Cerebellar nuclear complex (tissue), 1 donor: ENCODE results near the gene SSRP1.
"Not testable (repeated sequence)": the region's sequence is repeated elsewhere in the genome, so short reads cannot be mapped to it uniquely, and the experiment has no call there.

Experiments used
- DNase-seq, 2 experiments: peaks; one replicate each; lab custom pipeline; 2025; lab: John Stamatoyannopoulos, UW

Gene SSRP1

DNA sequence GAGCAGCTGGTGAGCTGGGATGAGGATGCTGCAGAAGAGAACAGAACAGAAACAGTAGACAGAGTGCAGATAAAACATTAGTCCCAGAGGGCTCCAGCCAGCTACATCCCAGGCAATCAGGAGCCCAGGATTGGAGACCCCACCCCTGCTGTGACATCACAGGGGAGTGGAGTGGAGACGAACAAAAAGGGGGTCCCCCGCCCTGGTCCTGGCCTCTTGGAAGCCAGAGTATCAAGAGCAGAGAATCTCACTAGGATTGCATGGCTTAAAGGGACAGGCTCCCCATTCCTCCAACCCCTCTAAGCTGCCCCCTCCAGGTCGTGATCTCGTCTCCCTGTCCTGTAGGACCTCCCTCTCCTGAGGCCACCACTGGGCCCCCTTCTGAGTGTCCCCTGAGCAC lies 2.5 kb upstream of the SSRP1 start, which contains the start of gene P2RX3:
P2RX3 (plus strand) TSS at position 211 of the 400 bp plus-strand sequence. CDS start 199 bp downstream, outside the sequence.
- no peak for DNase-seq

DNA sequence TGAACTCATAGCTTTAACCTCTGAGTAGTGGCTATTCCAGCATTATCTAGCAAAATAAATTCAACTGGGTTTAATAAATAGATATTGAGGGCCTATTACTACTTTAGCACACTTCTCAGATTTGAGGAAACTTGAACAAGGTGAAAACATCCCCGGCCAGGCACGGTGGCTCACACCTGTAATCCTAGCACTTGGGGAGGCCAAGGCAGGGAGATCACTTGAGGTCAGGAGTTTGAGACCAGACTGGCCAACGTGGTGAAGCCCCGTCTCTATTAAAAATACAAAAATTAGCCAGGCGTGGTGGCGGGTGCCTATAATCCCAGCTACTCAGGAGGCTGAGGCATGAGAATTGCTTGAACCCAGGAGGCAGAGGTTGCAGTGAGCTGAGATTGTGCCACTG lies 1.2 kb upstream of the SSRP1 start:
- not testable (repeated sequence) for DNase-seq

DNA sequence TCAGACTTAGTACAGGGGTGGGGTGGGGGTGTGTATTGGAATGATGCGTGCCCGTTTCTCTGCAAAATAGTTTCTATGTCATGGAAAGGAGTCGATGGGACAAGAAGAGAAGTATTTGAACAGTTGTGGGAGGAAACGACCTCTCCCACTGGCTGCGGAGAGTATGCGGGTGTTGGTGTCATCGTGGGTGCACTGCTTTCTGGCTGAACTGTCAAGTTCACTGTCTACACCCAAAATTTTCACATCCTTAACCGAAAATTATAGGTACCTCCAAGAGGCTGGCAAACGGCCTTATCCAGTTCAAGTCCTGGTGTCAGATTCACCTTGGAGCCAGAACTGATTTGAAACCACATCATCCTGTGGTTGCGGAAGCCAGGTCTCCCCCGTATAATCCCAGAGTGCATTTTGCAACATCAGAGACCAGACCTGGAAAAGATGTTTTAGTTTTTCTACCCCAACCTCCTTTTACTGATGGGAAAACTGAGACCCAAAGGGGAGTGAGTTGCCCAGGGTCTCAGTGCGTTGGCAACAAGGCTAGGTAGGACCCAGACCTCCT lies 497 bp upstream of the SSRP1 start:
- no peak for DNase-seq

DNA sequence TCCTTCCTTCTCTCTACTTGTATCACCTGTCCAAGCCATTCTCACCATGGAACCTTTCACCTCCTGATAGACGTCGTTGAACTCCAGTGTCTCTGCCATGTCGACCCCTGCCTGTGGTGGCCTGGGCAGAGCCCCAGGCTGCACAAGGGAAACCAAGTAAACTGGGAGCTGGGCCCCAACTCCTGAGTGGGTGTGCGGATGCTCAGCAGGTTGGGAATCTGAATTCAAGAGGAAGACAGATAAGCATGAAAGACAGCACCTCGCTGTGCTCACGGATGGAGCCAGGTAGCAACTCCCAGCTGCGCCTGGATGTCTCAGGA lies 709 bp downstream of the SSRP1 start:
- DNase-seq = no peak

DNA sequence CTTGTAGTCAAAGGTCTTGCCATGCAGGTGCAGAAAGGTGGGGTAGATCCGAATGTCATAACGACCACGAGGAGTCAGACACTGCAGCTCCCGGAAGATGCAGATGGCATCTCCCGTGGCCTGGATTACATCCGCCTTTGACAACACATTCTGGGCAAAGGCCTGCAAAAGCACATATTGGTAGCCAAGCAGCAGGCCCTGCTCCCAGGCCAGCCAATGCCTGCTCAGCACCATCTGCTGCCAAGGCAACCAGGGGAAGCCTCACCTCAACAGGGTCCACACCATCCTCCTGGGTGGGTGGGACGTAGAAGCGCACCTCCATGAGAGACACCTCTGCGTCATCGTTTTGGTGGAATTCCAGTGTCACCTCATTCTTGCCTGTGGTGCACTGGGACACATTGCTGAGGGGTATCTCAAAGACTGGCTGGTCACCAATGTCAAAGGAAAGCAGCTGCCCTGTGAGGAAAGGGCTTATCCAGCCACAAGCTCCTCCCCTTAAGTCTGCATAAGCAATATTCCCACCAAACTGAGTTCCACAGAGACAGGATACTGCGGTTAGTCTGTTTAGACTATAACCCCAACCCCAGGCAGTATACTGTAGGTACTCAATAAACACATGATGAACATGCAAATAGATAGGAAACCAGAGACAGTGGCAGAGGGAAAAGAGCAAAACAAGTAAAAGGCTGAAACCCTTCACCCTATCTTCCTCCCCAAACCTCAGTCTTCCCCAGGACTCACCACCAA lies 2.8 kb downstream of the SSRP1 start:
- no peak for DNase-seq

DNA sequence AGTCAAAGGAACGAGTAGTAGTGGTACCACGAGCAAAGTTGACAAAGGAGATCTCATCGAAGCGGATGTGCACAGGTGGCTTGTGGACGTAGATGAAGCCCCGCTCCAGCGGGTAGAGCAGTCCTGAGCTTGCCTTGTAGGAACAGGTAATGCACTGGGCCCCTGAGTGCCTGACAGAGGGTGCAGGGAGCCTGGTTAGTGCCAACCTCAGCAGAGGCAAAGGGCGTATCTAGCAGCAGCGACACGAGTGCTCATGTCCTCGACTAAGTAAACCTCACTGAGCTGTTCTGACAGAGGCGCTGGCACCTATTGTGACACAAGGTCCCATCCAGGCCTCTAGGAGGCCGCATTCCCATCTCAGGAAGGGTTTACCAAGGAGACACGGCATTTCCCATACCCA lies 4.0 kb downstream of the SSRP1 start:
- DNase-seq = no peak

DNA sequence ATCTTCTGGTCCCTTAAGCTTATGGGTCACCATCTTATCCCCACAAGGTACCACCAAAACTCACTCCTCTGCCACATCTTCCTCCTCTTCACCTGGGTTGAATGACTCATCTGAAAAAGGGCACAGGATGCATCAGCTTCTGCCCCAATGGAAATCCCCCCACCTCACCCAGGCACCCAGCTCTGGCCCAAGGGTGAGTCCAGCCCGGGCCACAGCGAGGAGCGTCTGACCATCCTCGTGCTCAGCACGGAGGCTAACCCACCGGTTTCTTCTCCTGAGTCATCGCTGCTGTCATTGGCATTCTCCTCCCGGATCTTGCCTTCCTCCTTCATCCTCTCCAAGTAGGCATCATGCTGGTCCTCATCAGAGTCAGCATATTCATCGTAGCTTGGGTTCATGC lies 5.7 kb downstream of the SSRP1 start:
- no peak for DNase-seq

DNA sequence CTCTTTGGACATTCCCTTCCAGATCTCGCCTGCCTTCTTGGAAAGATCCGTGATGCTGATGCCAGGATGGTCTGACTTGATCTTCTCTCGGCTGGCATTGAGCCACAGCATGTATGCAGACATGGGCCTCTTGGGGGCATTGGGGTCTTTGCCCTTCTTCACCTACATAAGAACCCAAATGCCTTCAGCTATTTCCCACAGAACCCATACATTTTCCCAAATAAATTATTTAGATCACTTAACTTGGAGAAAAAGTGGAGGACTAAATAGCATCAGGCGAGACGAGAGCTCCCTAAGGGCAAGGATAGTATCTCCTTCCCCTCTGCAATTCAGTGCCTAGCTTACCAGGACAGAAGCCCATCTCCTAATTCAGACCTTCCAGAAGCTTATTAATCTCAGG lies 8.0 kb downstream of the SSRP1 start:
- DNase-seq = no peak

DNA sequence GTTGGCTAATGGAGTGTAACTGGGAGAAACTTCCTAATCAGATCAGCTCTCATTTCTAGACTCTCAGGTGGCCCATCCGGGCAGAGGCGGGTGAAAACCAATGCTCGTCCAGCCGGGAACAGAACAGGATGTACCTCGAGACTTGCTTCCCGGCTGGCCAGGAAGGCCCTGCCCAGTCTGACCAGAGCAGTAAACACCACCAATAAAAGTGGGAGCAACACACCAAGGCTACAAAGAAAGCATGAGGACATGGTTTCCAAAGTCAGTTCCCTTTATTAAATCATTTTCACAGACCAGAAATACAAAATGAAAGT lies 10.0 kb downstream of the SSRP1 start:
- DNase-seq = no peak

DNA sequence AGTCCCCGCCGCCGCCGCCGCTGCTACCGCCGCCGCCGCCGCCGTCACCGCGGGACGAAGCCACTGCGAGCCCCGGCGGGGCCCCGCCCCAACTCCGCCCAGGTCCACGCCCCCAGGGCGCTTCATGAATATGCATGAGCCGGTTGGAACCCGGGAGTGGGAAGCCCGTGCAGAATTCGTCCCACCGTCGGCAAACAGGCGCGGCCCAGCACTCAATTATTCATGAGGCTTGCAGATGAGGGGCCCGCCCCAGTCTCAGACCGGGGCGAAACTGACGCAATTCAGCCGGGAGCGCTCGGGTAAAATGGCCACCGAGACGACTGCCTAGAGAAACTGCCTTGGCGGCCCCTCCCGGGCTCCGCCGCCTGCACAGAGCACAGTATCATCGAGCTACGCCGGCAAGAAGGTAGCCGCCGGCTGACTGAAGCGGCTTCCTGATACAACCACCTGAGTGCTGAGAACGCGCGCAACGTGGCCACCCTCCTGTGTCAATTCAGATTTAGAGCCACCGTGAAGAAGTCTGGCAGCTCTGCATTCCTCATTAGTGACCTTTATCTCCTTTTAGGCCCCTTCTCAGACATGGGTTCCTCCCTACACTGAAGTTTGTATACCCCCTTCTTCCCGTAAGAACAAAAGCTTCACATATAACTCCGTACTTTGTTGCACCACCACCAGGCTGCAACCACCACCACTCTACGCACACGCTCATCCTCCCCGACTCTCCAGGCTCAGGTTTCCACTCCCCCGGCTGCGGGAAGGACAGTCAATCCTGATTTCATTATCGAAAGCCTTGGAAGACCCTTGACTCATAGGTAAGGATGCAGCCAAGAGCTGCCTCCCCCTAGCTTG lies 10.6 kb downstream of the SSRP1 start, which contains the start of gene TNKS1BP1:
TNKS1BP1 (minus strand) TSS at position 67 of the 849 bp plus-strand sequence. CDS start 3,067 bp downstream, outside the sequence.
- peak; percentile 32 to 84 for DNase-seq

DNA sequence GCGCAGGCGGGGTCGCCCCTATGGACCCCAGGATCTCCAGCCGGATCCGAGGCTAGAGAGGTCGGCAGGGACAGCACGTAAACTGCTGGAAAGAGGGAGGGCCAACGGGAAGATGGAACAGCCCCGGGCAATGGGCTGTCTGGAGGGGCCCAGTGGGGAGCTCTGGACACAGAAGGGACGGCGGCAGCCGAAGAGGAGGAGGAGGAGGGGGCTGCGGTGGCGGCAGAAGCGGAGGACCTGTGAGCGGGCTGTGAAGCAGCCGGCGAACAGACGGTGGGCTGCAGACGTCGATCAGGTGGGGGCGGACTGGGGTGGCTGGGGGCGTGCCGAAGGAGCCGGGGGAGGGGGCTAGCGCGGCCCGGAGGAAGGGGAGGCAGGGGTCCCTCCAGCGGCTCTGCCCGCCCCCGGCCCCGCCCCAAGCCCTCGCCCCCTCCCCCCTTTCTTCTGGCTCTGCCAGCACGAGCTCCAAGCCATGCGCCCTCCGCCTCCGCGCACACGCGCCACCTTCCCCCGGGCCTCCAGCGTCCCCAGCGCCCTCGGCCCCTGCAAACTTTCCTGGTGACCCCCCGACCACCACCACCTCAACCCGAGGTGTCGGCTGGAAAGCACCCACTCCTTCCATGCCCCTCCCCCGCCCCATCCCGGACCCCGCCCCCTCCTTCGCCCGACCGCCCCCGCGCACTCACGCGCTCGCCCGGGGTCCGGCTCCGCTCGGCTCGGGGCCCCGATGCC lies 11.4 kb downstream of the SSRP1 start:
- DNase-seq = no peak

DNA sequence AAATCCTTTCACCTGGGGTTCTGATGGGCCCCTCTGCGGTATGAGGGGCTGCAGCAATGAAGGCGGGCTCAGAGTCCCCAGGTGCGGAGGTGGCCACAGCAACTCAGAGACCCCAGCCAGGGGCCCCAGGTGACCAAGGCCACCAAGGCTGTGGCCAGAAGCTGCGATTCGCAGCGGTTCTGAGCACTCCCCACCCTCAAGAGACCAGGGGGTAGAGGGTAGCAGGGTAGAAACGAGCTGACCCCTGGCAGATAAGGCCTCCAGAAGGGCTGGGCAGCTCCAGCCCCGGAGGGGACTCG lies 11.9 kb downstream of the SSRP1 start:
- DNase-seq = no peak

DNA sequence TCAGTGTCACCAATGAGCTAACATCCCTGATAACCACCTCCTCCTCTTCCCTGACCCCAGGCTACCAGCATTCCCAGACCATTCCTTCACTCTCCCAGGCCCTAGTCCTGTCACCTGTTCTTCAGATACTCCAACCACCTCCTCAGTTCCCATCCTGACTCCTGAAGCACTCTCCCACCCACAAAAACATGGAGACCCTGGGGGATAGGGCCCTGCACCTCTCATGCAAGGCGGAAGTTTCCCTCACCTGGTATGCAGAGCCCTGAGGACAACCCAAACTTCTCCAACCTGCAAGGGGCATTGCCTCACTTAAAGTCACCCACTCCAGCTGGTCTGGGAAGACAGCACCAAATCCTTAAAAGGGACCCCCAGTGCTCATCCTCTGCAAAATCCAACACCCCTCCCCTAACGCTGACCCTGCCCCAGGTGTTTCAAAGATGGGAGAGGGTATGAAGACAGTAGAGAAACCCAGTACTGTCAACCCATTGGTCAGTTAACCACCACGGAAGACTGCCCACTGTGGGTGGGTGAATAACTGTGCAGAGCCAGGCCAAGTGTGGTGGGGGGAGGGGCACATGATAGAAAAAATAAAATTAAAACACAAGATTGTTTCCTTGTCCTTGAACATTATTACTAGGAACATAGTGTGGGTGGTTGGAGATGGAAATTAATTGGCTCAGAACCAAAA lies 12.4 kb downstream of the SSRP1 start:
- DNase-seq = no peak

DNA sequence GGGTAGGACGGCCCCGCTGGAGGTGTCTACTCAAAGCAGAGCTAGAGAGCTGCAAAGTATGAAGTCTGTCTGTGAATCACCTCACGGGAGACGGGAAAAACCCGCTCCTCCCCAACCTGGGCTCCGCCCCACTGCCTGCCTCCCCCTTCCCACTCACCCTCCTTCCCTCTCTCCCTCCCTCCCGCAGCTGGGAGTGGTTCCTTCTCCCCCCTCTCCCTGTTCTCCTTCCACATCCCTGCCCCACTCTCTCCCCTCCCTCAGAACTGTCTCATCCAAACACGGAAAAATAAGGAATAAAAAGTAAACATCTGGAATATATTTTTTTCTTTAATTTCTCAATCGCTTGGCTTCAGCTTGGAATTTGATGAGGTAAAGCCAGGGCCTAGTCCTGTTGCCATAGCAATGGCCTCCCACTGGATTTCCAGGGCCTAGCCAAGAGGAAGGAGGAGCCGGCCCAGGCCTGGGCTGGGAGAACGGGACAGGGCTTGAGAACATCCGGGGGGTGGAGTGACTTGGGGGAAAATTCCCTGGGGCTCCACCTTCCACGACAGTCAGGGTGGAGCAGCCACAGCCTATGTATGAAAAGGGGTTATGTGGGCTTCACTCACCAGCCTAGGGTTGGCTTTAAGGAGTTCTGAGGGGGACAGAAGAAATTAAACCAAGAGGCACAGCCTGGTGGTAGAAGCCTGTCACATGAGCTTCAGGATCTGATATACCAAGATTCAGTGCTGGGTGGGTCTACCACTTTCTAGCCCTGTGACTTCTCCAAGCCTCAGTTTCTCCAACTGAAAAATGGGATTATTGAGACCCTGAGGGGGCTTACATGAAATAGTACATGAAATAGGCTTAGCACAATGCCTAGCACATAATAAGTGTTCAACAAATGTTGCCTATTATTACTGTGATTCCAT lies 13.2 kb downstream of the SSRP1 start:
- DNase-seq = no peak

DNA sequence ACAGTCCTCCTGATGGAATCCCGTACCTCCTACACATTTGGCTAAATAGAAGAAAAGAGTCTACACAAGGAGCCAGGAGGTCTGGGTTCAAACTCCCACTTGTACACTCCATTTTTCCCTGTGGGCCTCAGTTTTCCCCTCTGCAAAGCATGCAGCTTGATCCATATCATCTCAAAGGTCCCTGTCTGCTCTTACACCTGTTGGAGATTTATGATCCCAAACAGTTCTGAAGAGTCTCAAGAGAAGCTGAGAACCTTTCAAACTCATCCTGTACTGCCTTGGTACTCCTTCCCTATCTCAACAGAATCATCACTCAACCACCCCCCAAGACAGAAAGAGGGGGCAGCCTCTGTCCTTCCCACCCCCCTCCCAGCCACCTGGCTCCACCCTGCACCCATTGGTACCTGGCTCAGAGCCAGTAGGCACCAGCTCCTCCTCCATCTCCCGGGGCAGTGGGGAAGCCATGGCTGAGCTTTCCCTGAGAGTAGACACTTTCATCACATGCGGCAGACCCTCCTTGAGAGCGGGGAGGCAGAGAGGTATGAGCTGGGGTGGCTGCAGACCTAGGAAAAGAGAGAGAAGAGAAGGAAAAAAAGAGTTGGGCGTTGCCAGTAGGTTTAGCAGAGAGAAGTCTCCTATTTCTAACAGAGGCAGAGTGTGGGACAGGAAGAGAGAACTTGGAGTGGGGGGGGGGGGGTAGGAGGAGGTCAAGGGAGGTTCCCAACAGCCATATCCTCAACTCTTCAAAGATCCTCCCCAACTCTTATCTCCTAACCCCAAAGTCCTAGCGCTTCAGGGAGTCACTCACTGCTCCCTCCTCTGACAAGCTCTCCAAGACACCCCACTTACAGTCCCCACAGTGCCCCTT lies 14.1 kb downstream of the SSRP1 start:
- no peak for DNase-seq

DNA sequence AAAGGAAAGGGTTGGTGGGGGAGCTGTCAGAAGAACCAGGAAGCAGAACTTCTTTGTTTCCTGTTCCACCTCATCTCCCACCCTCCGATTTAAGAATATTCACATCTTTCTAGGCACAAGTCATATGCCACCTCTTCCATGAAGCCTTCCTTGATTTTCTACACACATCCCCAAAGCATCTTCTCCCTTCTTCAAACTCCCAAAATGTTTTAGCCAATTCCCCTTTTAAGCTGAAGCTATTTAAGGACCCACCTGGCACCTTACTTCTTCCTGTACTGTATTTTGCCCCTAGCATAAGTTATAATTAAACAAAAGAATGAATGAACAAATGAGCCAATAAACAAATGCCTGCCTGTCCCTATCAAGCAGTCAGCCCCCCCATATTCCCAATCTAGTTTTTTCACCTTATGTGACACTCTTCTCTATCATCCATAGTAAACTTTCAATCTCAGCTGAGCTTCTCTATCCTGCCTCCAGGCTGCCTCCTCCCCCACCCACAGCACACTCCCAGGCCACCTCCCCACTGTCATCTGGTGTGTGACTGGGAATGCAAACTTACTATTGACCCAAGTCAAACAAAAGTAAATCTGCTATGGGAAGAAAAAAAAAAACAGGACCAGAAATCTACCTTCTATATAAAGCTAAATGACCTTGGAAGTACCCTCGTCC lies 14.8 kb downstream of the SSRP1 start:
- DNase-seq = no peak

DNA sequence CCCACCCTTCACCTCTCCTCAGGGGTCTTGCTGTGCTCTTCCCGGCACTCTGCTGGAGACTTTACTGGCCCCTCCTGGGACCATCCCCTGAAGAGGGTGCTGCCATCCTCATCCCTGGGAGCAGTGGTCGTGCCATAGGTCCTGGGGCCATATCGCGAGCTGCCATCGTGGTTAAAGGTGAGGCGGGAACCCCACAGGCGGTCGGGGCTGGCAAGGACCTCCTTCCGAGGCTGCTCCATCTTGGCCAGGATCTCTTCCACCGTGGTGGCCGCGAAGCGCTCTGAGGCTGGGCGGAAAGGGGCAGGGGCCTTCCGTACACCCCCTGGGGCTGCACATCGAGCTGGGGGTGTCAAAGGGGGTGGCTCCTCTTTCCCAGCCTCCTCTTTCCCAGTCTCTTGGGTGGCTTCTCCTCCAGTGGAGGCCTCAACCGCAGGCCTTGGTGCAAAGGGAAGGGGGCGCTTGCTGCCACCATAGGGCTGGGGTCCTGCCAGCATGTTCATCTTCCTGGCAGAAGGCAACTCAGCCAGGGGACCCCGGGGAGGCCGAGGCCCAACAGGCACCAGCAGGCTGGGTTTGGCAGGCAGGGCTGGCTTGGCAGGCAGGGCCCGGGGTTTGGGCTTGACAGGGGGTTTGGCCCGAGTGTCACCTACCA lies 15.5 kb downstream of the SSRP1 start:
- no peak for DNase-seq

DNA sequence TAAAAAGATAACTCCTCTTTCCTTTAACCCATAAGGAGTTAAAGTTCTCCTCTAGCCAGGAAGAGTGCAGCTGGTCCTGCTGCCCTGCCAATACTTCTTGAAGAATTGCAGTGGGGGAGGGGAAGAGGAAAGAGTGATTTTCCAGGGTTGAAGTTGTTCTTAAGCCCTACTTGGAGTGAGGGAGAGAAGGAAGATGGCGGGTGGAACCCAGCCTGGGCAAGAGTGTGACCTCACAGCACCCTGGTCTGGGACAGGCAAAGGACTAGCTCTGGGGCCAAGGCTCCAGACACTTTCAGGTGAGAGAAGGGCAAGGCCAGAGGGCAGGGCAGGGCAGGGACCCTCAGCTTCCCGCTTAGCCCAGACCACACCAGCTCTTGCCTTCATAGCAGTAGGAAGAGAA lies 17.5 kb downstream of the SSRP1 start:
- DNase-seq = no peak

DNA sequence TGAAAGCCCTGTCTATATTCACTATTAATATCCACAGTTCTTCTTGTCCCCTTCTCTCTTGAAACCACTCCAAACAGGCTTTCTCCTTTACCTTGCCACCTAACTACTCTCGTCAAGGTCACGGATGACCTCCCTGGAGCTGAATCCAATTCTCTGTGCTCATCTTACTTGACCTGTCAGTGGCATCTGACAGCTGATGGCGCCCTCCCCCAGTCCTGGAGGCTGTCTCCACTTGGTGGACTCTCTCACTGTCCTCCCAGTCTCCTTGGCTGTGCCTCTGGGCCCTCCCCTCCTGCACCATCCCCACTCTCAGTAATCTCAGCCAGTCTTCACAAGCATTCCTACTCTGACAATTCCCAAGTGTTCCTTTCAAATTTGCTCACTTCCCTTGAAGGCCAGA lies 19.7 kb downstream of the SSRP1 start:
- no peak for DNase-seq
